H1 (cell line): Measurements from ENCODE around the gene IKBIP. TPM values are rescaled to one million over a fixed set of nuclear protein-coding genes. Genes with fewer than 3 reads are reported as not detected.

Experiments
- CTCF ChIA-PET: fragments of 300-600 bp; sonication (Branson Sonifier 250); formaldehyde crosslinking; loops from one replicate; lab custom pipeline; 2021; ENCODE audit not compliant: partially characterized antibody; lab: Charles Lee
- POLR2A ChIA-PET: fragments of 300-600 bp; sonication (Branson Sonifier 250); formaldehyde crosslinking; loops from one replicate; lab custom pipeline; 2021; ENCODE audit warnings: inconsistent platforms; ENCODE audit not compliant: partially characterized antibody; lab: Charles Lee
- DNase-seq, 2 experiments: peaks; one replicate each; pipeline versions ENCODE4 v3.0.0 to v3.0.0-alpha.2; 2010 to 2022; ENCODE audit warnings: low spot score in 2 of 2, low read depth in 1 of 2, mixed read lengths in 1 of 2
- FAIRE-seq: peaks from 2 replicates; lab custom pipeline; 2011; peaks lifted over from hg19 to GRCh38; lab: Jason Lieb, UNC
- H2AFZ ChIP-seq: 2 replicates; pipeline ENCODE4 v1.8.1; 2012; ENCODE audit warnings: low read length, inconsistent platforms
- H2AK5ac ChIP-seq: 2 replicates; pipeline ENCODE4 v1.6.1; 2013; ENCODE audit warnings: low read depth, low read length
- H2BK120ac ChIP-seq: replicated peaks from 2 replicates; pipeline ENCODE3; 2013; ENCODE audit warnings: low read depth, low read length, inconsistent platforms
- H2BK12ac ChIP-seq: 2 replicates; pipeline ENCODE4 v1.6.1; 2013; ENCODE audit warnings: low read depth, low read length
- H2BK15ac ChIP-seq: 2 replicates; pipeline ENCODE4 v1.6.1; 2013; ENCODE audit warnings: low read length
- H2BK20ac ChIP-seq: 2 replicates; pipeline ENCODE4 v1.6.1; 2013; ENCODE audit warnings: low read length
- H2BK5ac ChIP-seq: 2 replicates; pipeline ENCODE4 v1.6.1; 2013; ENCODE audit warnings: low read depth, low read length
- H3K14ac ChIP-seq: 2 replicates; pipeline ENCODE4 v1.6.1; 2013; ENCODE audit warnings: inconsistent platforms; ENCODE audit not compliant: insufficient read length
- H3K18ac ChIP-seq: 2 replicates; pipeline ENCODE4 v1.6.1; 2013; ENCODE audit warnings: low read length; ENCODE audit errors: extremely low read depth
- H3K23ac ChIP-seq: 2 replicates; pipeline ENCODE4 v1.6.1; 2013; ENCODE audit warnings: inconsistent platforms; ENCODE audit not compliant: insufficient read length
- H3K23me2 ChIP-seq: 2 replicates; pipeline ENCODE4 v1.6.1; 2013; ENCODE audit warnings: low read depth, low read length
- H3K27ac ChIP-seq: 2 replicates; pipeline ENCODE4 v1.6.1; 2011; ENCODE audit warnings: low read depth, low read length, inconsistent platforms
- H3K27me3 ChIP-seq, 4 experiments: replicated peaks in 1 of 4; 1 replicate in 1 of 4; 2 replicates in 3 of 4; pipeline versions ENCODE4 v1.6.1 to v1.8.1; 2011 to 2013; ENCODE audit warnings: low read length in 3 of 4, mild to moderate bottlenecking in 3 of 4, inconsistent platforms in 2 of 4, mixed read lengths in 2 of 4, moderate library complexity in 1 of 4; ENCODE audit not compliant: control insufficient read depth in 3 of 4, insufficient read depth in 3 of 4; ENCODE audit errors: extremely low read depth in 1 of 4
- H3K36me3 ChIP-seq, 4 experiments: 2 replicates each; pipeline versions ENCODE4 v1.6.1 to v1.8.1; 2011 to 2013; ENCODE audit warnings: mild to moderate bottlenecking in 4 of 4, low read length in 3 of 4, moderate library complexity in 2 of 4, control low read depth in 1 of 4, inconsistent platforms in 1 of 4; ENCODE audit not compliant: insufficient read depth in 4 of 4, control insufficient read depth in 2 of 4
- H3K4ac ChIP-seq: replicated peaks from 2 replicates; pipeline ENCODE3; 2013; ENCODE audit warnings: low read length, low read depth, mixed read lengths, inconsistent platforms; ENCODE audit not compliant: insufficient read length
- H3K4me1 ChIP-seq, 4 experiments: replicated peaks in 1 of 4; 1 replicate in 1 of 4; 2 replicates in 3 of 4; pipeline versions ENCODE4 v1.6.1 to v1.8.1; 2011 to 2013; ENCODE audit warnings: low read length in 3 of 4, inconsistent platforms in 2 of 4, mixed read lengths in 1 of 4; ENCODE audit not compliant: insufficient read depth in 4 of 4, control insufficient read depth in 3 of 4
- H3K4me2 ChIP-seq, 2 experiments: 2 replicates each; pipeline versions ENCODE4 v1.6.1 to v1.8.1; 2011 to 2013; ENCODE audit warnings: low read depth in 2 of 2, low read length in 2 of 2, control low read depth in 1 of 2, inconsistent platforms in 1 of 2, mild to moderate bottlenecking in 1 of 2; ENCODE audit not compliant: insufficient read depth in 1 of 2
- H3K4me3 ChIP-seq, 4 experiments: fragments of 200-600, 300-600 bp in 1 of 4; sonication (generic), shearing (Covaris generic), sonication (Bioruptor Twin) in 1 of 4; 2 replicates each; pipeline versions ENCODE4 v1.5.1 to v1.8.1; 2011 to 2016; ENCODE audit warnings: low read length in 4 of 4, low read depth in 3 of 4, control low read depth in 2 of 4, inconsistent platforms in 2 of 4, mild to moderate bottlenecking in 2 of 4, mixed read lengths in 1 of 4, moderate library complexity in 1 of 4; ENCODE audit not compliant: insufficient read depth in 2 of 4; ENCODE audit errors: extremely low read depth in 1 of 4
- H3K56ac ChIP-seq: replicated peaks from 2 replicates; pipeline ENCODE3; 2013; ENCODE audit warnings: low read depth, mild to moderate bottlenecking, mixed read lengths, low read length, inconsistent platforms; ENCODE audit not compliant: insufficient read length
- H3K79me1 ChIP-seq: 2 replicates; pipeline ENCODE4 v1.6.1; 2013; ENCODE audit warnings: low read depth, low read length, control low read depth
- H3K79me2 ChIP-seq, 2 experiments: 2 replicates each; pipeline versions ENCODE4 v1.6.1 to v1.8.1; 2012 to 2013; ENCODE audit warnings: low read length in 2 of 2, mild to moderate bottlenecking in 2 of 2, inconsistent platforms in 1 of 2; ENCODE audit not compliant: insufficient read depth in 2 of 2, control insufficient read depth in 1 of 2
- H3K9ac ChIP-seq, 4 experiments: replicated peaks in 1 of 4; 1 replicate in 1 of 4; 2 replicates in 3 of 4; pipeline versions ENCODE4 v1.6.1 to v1.8.1; 2011 to 2013; ENCODE audit warnings: low read depth in 3 of 4, low read length in 3 of 4, control low read depth in 2 of 4, mild to moderate bottlenecking in 2 of 4, moderate library complexity in 2 of 4, inconsistent platforms in 1 of 4; ENCODE audit errors: extremely low read depth in 1 of 4
- H3K9me3 ChIP-seq, 2 experiments: 2 replicates each; pipeline versions ENCODE4 v1.6.1 to v1.8.1; 2012 to 2013; ENCODE audit warnings: mild to moderate bottlenecking in 2 of 2, moderate library complexity in 2 of 2, control low read depth in 1 of 2, inconsistent platforms in 1 of 2, low read depth in 1 of 2, low read length in 1 of 2, mixed read lengths in 1 of 2; ENCODE audit not compliant: insufficient read depth in 2 of 2
- H4K20me1 ChIP-seq, 2 experiments: replicated peaks in 1 of 2; 2 replicates each; pipeline versions ENCODE3 to v1.8.1; 2011 to 2013; ENCODE audit warnings: inconsistent platforms in 2 of 2, low read length in 2 of 2, mild to moderate bottlenecking in 1 of 2; ENCODE audit not compliant: insufficient read depth in 2 of 2, control insufficient read depth in 1 of 2
- H4K5ac ChIP-seq: 2 replicates; pipeline ENCODE4 v1.6.1; 2013; ENCODE audit warnings: low read length, low read depth, mixed read lengths, inconsistent platforms; ENCODE audit not compliant: insufficient read length
- H4K8ac ChIP-seq: 2 replicates; pipeline ENCODE4 v1.8.0; 2013; ENCODE audit warnings: mild to moderate bottlenecking, moderate library complexity, low read length, inconsistent platforms; ENCODE audit not compliant: insufficient read depth; ENCODE audit errors: extremely low read depth
- H4K91ac ChIP-seq: replicated peaks from 2 replicates; pipeline ENCODE3; 2013; ENCODE audit warnings: low read length, mixed read lengths, inconsistent platforms; ENCODE audit not compliant: insufficient read length
- FOSL1 ChIP-seq: IDR thresholded peaks from 2 replicates; pipeline ENCODE4 v1.6.1; 2011; ENCODE audit warnings: mild to moderate bottlenecking, low read depth, low read length, moderate library complexity; ENCODE audit not compliant: insufficient read depth
- POU5F1 ChIP-seq: IDR thresholded peaks from 2 replicates; pipeline ENCODE4 v1.6.1; 2011; ENCODE audit warnings: low read depth, mild to moderate bottlenecking, low read length, moderate library complexity
- RAD21 ChIP-seq, 2 experiments: IDR thresholded peaks in 1 of 2; conservative IDR thresholded peaks in 1 of 2; 2 replicates each; pipeline ENCODE4 v1.6.1; 2011; ENCODE audit warnings: low read depth in 2 of 2, low read length in 2 of 2, improper control_type of control experiment in 1 of 2, inconsistent platforms in 1 of 2, mild to moderate bottlenecking in 1 of 2, moderate library complexity in 1 of 2
- RFX5 ChIP-seq: IDR thresholded peaks from 2 replicates; pipeline ENCODE4 v1.6.1; 2011; ENCODE audit warnings: low read depth, low read length, improper control_type of control experiment, borderline replicate concordance
- RXRA ChIP-seq: IDR thresholded peaks from 2 replicates; pipeline ENCODE4 v1.6.1; 2011; ENCODE audit warnings: low read depth, mild to moderate bottlenecking, low read length, moderate library complexity; ENCODE audit not compliant: insufficient read depth
- SP1 ChIP-seq: IDR thresholded peaks from 2 replicates; pipeline ENCODE4 v1.6.1; 2011; ENCODE audit warnings: low read depth, low read length
- TBP ChIP-seq: IDR thresholded peaks from 2 replicates; pipeline ENCODE4 v1.6.1; 2011; ENCODE audit warnings: low read depth, low read length, improper control_type of control experiment
- WGBS, 2 experiments: shearing (Covaris generic) in 1 of 2; methylation state at CpG; one replicate each; pipeline versions ENCODE4 v1.1.6 to v1.1.7; 2013 to 2015; ENCODE audit warnings: low lambda C conversion rate in 2 of 2, mixed read lengths in 2 of 2, inconsistent platforms in 1 of 2, low coverage in 1 of 2, missing lambda C conversion rate in 1 of 2; ENCODE audit not compliant: insufficient replicate concordance in 2 of 2, insufficient coverage in 1 of 2, insufficient read length in 1 of 2; ENCODE audit errors: extremely low coverage in 1 of 2, missing lambda C conversion rate in 1 of 2; 5-methylcytosine and 5-hydroxymethylcytosine counted together
- polyA plus RNA-seq, 7 experiments: library from polyadenylated mRNA; depleted of rRNA in 3 of 7; stranded (reverse) in 5 of 7; unstranded in 2 of 7; fragments of >200 nt in 5 of 7; fragments of 200-250 nt in 2 of 7; gene quantifications; 1 replicate in 5 of 7; 2 replicates in 1 of 7; 4 replicates in 1 of 7; pipeline versions ENCODE4 v1.2.1 to v1.2.3, GENCODE V29; 2011 to 2013; ENCODE audit warnings: missing spikeins in 2 of 7, mixed read lengths in 2 of 7
- total RNA-seq: library from RNA; stranded (reverse); fragmentation: NEBNext Ultra II Directional; extraction: Animal tissue kit (Norgen Biotek cat#: 25700); gene quantifications from 2 replicates; pipeline ENCODE4 v1.2.1, GENCODE V29; 2021

Gene IKBIP
- total and polyA plus RNA-seq, 2 of the 8 experiments (the other 6 are each of a cell fraction or from before 2014, with no cell fraction given), result 2.7 to 12.4 TPM

- Histone ChIP-seq H2BK12ac (no peak overlapping the region), H2BK20ac (no peak overlapping the region), H2AK5ac (no peak overlapping the region), H4K5ac (no peak overlapping the region), H3K23ac (no peak overlapping the region), H3K18ac (no peak overlapping the region), H3K4me1 (no peaks in the 10 kb centered on the region)
- 88% methylated on average over 7 of the region's 7 CpGs; no CpG with 5 or more reads in 1 of the 2 experiments for WGBS, 2 experiments
- FAIRE-seq, result no peak
- TF ChIP-seq RFX5 (no peak), FOSL1 (no peak), SP1 (no peak), RXRA (no peak), TBP (no peak), POU5F1 (no peak), RAD21 (IDR thresholded peaks at IDR 0.05 in 1 of 2, conservative IDR thresholded peaks at IDR 0.05 in 1 of 2; ENCODE audit: low read depth in 2 of 2, low read length in 2 of 2) (no peak)
- TF ChIP-seq, all 59 proteins: peak for 0
- Histone ChIP-seq H3K27ac (no peak overlapping the region), H2BK15ac (no peak overlapping the region), H2AFZ (no peak overlapping the region), H3K36me3 (peaks cover 4 to 28% (median 13%) of the 10 kb centered on the region in 4 experiments; a peak in 6 of 8 replicates), H3K9me3 (no peaks in the 10 kb centered on the region), H3K4me3 (no peak overlapping the region), H3K27me3 (no peaks in the 10 kb centered on the region), H2BK120ac (no peak overlapping the region), H2BK5ac (no peak overlapping the region), H3K79me1 (no peaks in the 10 kb centered on the region), H3K9ac (no peak overlapping the region), H4K20me1 (no peaks in the 10 kb centered on the region), H3K56ac (no peak overlapping the region), H3K23me2 (no peaks in the 10 kb centered on the region), H3K14ac (no peak overlapping the region), H4K8ac (no peak overlapping the region; the same call in 1 of the 2 replicates), H4K91ac (no peak overlapping the region), H3K79me2 (no peaks in the 10 kb centered on the region), H3K4ac (no peak overlapping the region), H3K4me2 (no peak overlapping the region)
- DNase-seq, result no peak
- ChIA-PET CTCF (interaction anchor here (0.6 to 1.9 kb wide), 10 partner anchors 13 to 320 kb away, joined by 3 to 8 read pairs (median 4); no protein-coding TSS in a partner anchor), POLR2A (interaction anchor here (1.4 kb wide), 1 partner anchor 85 kb away, joined by 4 read pairs; no protein-coding TSS in a partner anchor)
These were observed 34.5 kb upstream of the IKBIP start for GRCh38 chr12:98678946-98679610.
